Epithelial cell of prostate (primary cell): Measurements from ENCODE around the gene DGCR8.

Experiments used
- DNase-seq: peaks from one replicate; pipeline ENCODE4 v3.0.0-alpha.2; 2011; ENCODE audit warnings: low read depth, low spot score
- H3K27ac ChIP-seq: fragments of 450-650 bp; 2 replicates; pipeline ENCODE4 v1.5.1; 2017; ENCODE audit warnings: mild to moderate bottlenecking

DGCR8 gene

GRCh38 chr22:20133930-20134549 lies 54.0 kb downstream of the DGCR8 start:
- no peak overlapping the region for H3K27ac ChIP-seq
- no peak for DNase-seq

- no peak overlapping the region for H3K27ac ChIP-seq
- no peak for DNase-seq
These were observed 55.2 kb downstream of the DGCR8 start for GRCh38 chr22:20135265-20135664.

- no peak for DNase-seq
- no peak overlapping the region for H3K27ac ChIP-seq
These were observed 56.0 kb downstream of the DGCR8 start for GRCh38 chr22:20135806-20136602.

- no peak overlapping the region for H3K27ac ChIP-seq
- no peak for DNase-seq
These were observed 56.5 kb downstream of the DGCR8 start for GRCh38 chr22:20136603-20136873.

- DNase-seq: no peak
- no peak overlapping the region for H3K27ac ChIP-seq
These were observed 57.1 kb downstream of the DGCR8 start for GRCh38 chr22:20137113-20137512.

- no peak for DNase-seq
- H3K27ac ChIP-seq: no peak overlapping the region
These were observed 57.8 kb downstream of the DGCR8 start for GRCh38 chr22:20137671-20138416.

- no peak overlapping the region for H3K27ac ChIP-seq
- DNase-seq: no peak
These were observed 58.3 kb downstream of the DGCR8 start for GRCh38 chr22:20138417-20138738.

GRCh38 chr22:20138868-20139267 lies 58.8 kb downstream of the DGCR8 start:
- H3K27ac ChIP-seq: no peak overlapping the region
- no peak for DNase-seq

GRCh38 chr22:20139391-20140106 lies 59.5 kb downstream of the DGCR8 start:
- no peak for DNase-seq
- H3K27ac ChIP-seq: no peak overlapping the region

- DNase-seq: no peak
- H3K27ac ChIP-seq: no peak overlapping the region
These were observed 60.0 kb downstream of the DGCR8 start for GRCh38 chr22:20140107-20140445.

GRCh38 chr22:20140521-20140964 lies 60.5 kb downstream of the DGCR8 start:
- no peak for DNase-seq

GRCh38 chr22:20141186-20142077 lies 61.4 kb downstream of the DGCR8 start:
- no peak overlapping the region for H3K27ac ChIP-seq
- no peak for DNase-seq

More at GRCh38 chr22:20140521-20140964, 60.5 kb downstream of the DGCR8 start:
- no peak overlapping the region for H3K27ac ChIP-seq

GRCh38 chr22:20142711-20143621 lies 62.9 kb downstream of the DGCR8 start:
- H3K27ac ChIP-seq: no peak overlapping the region

GRCh38 chr22:20143883-20144665 lies 64.0 kb downstream of the DGCR8 start:
- H3K27ac ChIP-seq: no peak overlapping the region
- no peak for DNase-seq

More at GRCh38 chr22:20142711-20143621, 62.9 kb downstream of the DGCR8 start:
- no peak for DNase-seq

- no peak overlapping the region for H3K27ac ChIP-seq
These were observed 65.3 kb downstream of the DGCR8 start for GRCh38 chr22:20145206-20145831.

GRCh38 chr22:20145832-20146223 lies 65.8 kb downstream of the DGCR8 start:
- no peak for DNase-seq
- no peak overlapping the region for H3K27ac ChIP-seq

More at GRCh38 chr22:20145206-20145831, 65.3 kb downstream of the DGCR8 start:
- no peak for DNase-seq

GRCh38 chr22:20146777-20147176 lies 66.7 kb downstream of the DGCR8 start:
- DNase-seq: no peak
- no peak overlapping the region for H3K27ac ChIP-seq
